SK-N-DZ (cell line): ENCODE data around the gene TMEM25.

Source experiments
- DNase-seq: peaks from one replicate; pipeline ENCODE4 v3.0.0-alpha.2; 2015; ENCODE audit warnings: low spot score

TMEM25 gene

GRCh38 chr11:118581057-118581456 is 50.1 kb downstream of the TMEM25 start:
- DNase-seq = no peak
